Transverse colon (tissue), 4 donors: ENCODE results near the gene ARL4A. TPM values are rescaled to one million over a fixed set of nuclear protein-coding genes. Genes with fewer than 3 reads are reported as not detected.

Source experiments
- DNase-seq: peaks from one replicate; pipeline ENCODE4 v3.0.0-alpha.2; 2019
- H3K27ac ChIP-seq, 4 donors: fragments of 200-600 bp; sonication (generic); 2 replicates each; pipeline ENCODE4 v1.5.1; 2016 to 2018; ENCODE audit warnings: inconsistent platforms in 4 of 4
- H3K27me3 ChIP-seq: fragments of 200-600 bp; sonication (generic); 2 replicates; pipeline ENCODE4 v1.5.1; 2017; ENCODE audit warnings: inconsistent platforms
- H3K36me3 ChIP-seq, 4 donors: fragments of 200-600 bp; sonication (generic); 2 replicates each; pipeline ENCODE4 v1.5.1; 2017 to 2019; ENCODE audit warnings: inconsistent platforms in 4 of 4
- H3K4me1 ChIP-seq, 4 donors: fragments of 200-600 bp; sonication (generic); 2 replicates each; pipeline ENCODE4 v1.5.1; 2017 to 2020; ENCODE audit warnings: inconsistent platforms in 4 of 4
- H3K4me3 ChIP-seq, 4 donors: fragments of 200-600 bp; sonication (generic); 1 replicate in 1 of 4; 2 replicates in 3 of 4; pipeline versions ENCODE4 v1.5.1 to v1.6.1; 2017 to 2019; ENCODE audit warnings: inconsistent platforms in 4 of 4
- H3K9me3 ChIP-seq, 2 donors: fragments of 200-600 bp; sonication (generic); 2 replicates each; pipeline ENCODE4 v1.5.1; 2017 to 2019; ENCODE audit warnings: inconsistent platforms in 2 of 2
- CTCF ChIP-seq, 5 experiments: fragments of 200-600 bp in 3 of 5; fragments of 450-650 bp in 2 of 5; sonication (generic) in 3 of 5; IDR thresholded peaks; 1 replicate in 2 of 5; 2 replicates in 3 of 5; pipeline ENCODE4 v1.5.1; 2016 to 2017; ENCODE audit warnings: antibody characterized with exemption in 5 of 5, inconsistent platforms in 3 of 5, mild to moderate bottlenecking in 2 of 5, moderate library complexity in 1 of 5
- EP300 ChIP-seq: sonication (generic); formaldehyde crosslinking; IDR thresholded peaks from one replicate; pipeline ENCODE4 v1.6.1; 2017; ENCODE audit warnings: antibody characterized with exemption, low read depth
- POLR2A ChIP-seq: fragments of 450-650 bp; IDR thresholded peaks from one replicate; pipeline ENCODE4 v1.6.1; 2016; ENCODE audit warnings: antibody characterized with exemption, mild to moderate bottlenecking, moderate library complexity
- POLR2AphosphoS5 ChIP-seq, 3 donors: sonication (generic); formaldehyde crosslinking; IDR thresholded peaks; one replicate each; pipeline ENCODE4 v1.6.1; 2016; ENCODE audit warnings: antibody characterized with exemption in 3 of 3
- WGBS, 2 donors: methylation state at CpG; one replicate each; pipeline ENCODE4 v1.1.5; 2018; ENCODE audit warnings: low coverage in 1 of 2; 5-methylcytosine and 5-hydroxymethylcytosine counted together
- in situ Hi-C, 4 donors: fragments of 200-750 bp; cut with MboI; loops; one replicate each; pipeline versions ENCODE4 v1.15.0 to v1.15.1; 2017; ENCODE audit warnings: low sequenced_read_pairs in 3 of 4, low pct_ligation_motif_present in 1 of 4, low pct_unique_long_range_greater_than_20kb in 1 of 4
- intact Hi-C: fragments of 100-400 bp; cut with DNase I; formaldehyde crosslinking; loops from one replicate; pipeline ENCODE4 v1.15.1; 2023; ENCODE audit warnings: low total_unique reads
- small RNA-seq, 4 donors: library from RNA; depleted of rRNA; stranded (forward); fragments of <200 nt; gene quantifications; one replicate each; pipeline ENCODE3, GENCODE V24; 2016
- total RNA-seq, 4 donors: library from RNA; depleted of rRNA; stranded (reverse); fragments of >200 nt; gene quantifications; one replicate each; pipeline ENCODE4 v1.1.0, GENCODE V29; 2016

The ARL4A gene
- total RNA-seq, 4 donors from 2014 or later = 10.5 to 135 (median 74.9) TPM

GRCh38 chr7:12738665-12739064, 51.2 kb downstream of the ARL4A start:
- TF ChIP-seq POLR2A = no peak
- no peak for TF ChIP-seq CTCF (IDR thresholded peaks at IDR 0.05)
- no peak for TF ChIP-seq POLR2AphosphoS5 (IDR thresholded peaks at IDR 0.05)
- no peak for TF ChIP-seq EP300
- in situ Hi-C loops = no loop called here
- H3K36me3 ChIP-seq = no peaks in the 10 kb centered on the region
- H3K27me3 ChIP-seq = no peaks in the 10 kb centered on the region
- H3K27ac ChIP-seq = no peak overlapping the region
- DNase-seq = no peak
- H3K9me3 ChIP-seq = no peaks in the 10 kb centered on the region
- no peaks in the 10 kb centered on the region for H3K4me1 ChIP-seq
- H3K4me3 ChIP-seq = no peak overlapping the region
- WGBS, 2 donors = 0 to 43% methylated on average over 1 to 2 of the region's 2 CpGs
- intact Hi-C loops = no loop called here

Small RNA genes within 50 kb of the gene (small RNA-seq; reads per million reads assigned to genes)
- gene RF00264 = 0 reads per million in 4 donors

Other genes with a start within 250 kb of the ARL4A start
- 100 to 1,000 TPM in 2 of 4 donors, 10 to 100 TPM in 2; 62.3 to 125 (median 86.4) TPM for gene SCIN, start 116.9 kb upstream of the ARL4A start, total RNA-seq